ENCODE measurements around the gene KRT85.

KRT85 gene

GRCh38 chr12:52364061-52364460 lies 3.2 kb downstream of the KRT85 start:
- no peak for TF ChIP-seq CTCF (conservative IDR thresholded peaks at IDR 0.05)
- H3K27ac ChIP-seq = no peak overlapping the region

GRCh38 chr12:52363111-52363679 lies 4.1 kb downstream of the KRT85 start:
- no peak for TF ChIP-seq CTCF (conservative IDR thresholded peaks at IDR 0.05)
- no peak overlapping the region for H3K27ac ChIP-seq

- no peak overlapping the region for H3K27ac ChIP-seq
- TF ChIP-seq CTCF (conservative IDR thresholded peaks at IDR 0.05) = peak; percentile 19; the same call in 1 of the 2 replicates
Observed at GRCh38 chr12:52362118-52362726, 5.1 kb downstream of the KRT85 start.

- no peak for TF ChIP-seq CTCF (conservative IDR thresholded peaks at IDR 0.05)
- H3K27ac ChIP-seq = no peak overlapping the region
Observed at GRCh38 chr12:52361553-52361952, 5.7 kb downstream of the KRT85 start.

- no peak for TF ChIP-seq CTCF (conservative IDR thresholded peaks at IDR 0.05)
- H3K27ac ChIP-seq = no peak overlapping the region
Observed at GRCh38 chr12:52360663-52361271, 6.5 kb downstream of the KRT85 start.

- TF ChIP-seq CTCF (conservative IDR thresholded peaks at IDR 0.05) = no peak
- no peak overlapping the region for H3K27ac ChIP-seq
Observed at GRCh38 chr12:52360106-52360662, 7.1 kb downstream of the KRT85 start.

- no peak overlapping the region for H3K27ac ChIP-seq
- no peak for TF ChIP-seq CTCF (conservative IDR thresholded peaks at IDR 0.05)
Observed at GRCh38 chr12:52359621-52360061, 7.6 kb downstream of the KRT85 start.

All from VCaP (cell line).